WTC11 (cell line): ENCODE results near the gene CAB39.

Experiments
- ATF1 ChIP-seq: sonication (generic); formaldehyde crosslinking; IDR thresholded peaks from 2 replicates; pipeline ENCODE4 v1.8.1; 2023; ENCODE audit warnings: mild to moderate bottlenecking, moderate library complexity, missing genetic modification reagents
- ETV6 ChIP-seq: sonication (generic); formaldehyde crosslinking; IDR thresholded peaks from 2 replicates; pipeline ENCODE4 v1.8.1; 2022; ENCODE audit warnings: mild to moderate bottlenecking, missing genetic modification reagents
- FOXJ3 ChIP-seq: sonication (generic); formaldehyde crosslinking; IDR thresholded peaks from 2 replicates; pipeline ENCODE4 v1.9.0; 2021; ENCODE audit warnings: missing genetic modification reagents, mild to moderate bottlenecking, borderline replicate concordance
- GABPB1 ChIP-seq: sonication (generic); formaldehyde crosslinking; IDR thresholded peaks from 2 replicates; pipeline ENCODE4 v1.8.1; 2023; ENCODE audit warnings: mild to moderate bottlenecking, missing genetic modification reagents
- NFE2L1 ChIP-seq: sonication (generic); formaldehyde crosslinking; IDR thresholded peaks from 2 replicates; pipeline ENCODE4 v1.8.1; 2023; ENCODE audit warnings: missing genetic modification reagents
- SMAD4 ChIP-seq: sonication (generic); formaldehyde crosslinking; IDR thresholded peaks from 2 replicates; pipeline ENCODE4 v1.8.0; 2022; ENCODE audit warnings: mild to moderate bottlenecking, missing genetic modification reagents
- TCF7 ChIP-seq: sonication (generic); formaldehyde crosslinking; IDR thresholded peaks from 2 replicates; pipeline ENCODE4 v1.8.0; 2022; ENCODE audit warnings: mild to moderate bottlenecking, low read depth, missing genetic modification reagents, moderate library complexity
- ZBTB21 ChIP-seq: sonication (generic); formaldehyde crosslinking; IDR thresholded peaks from 2 replicates; pipeline ENCODE4 v1.8.1; 2023; ENCODE audit warnings: mild to moderate bottlenecking, missing genetic modification reagents, borderline replicate concordance
- ZNF423 ChIP-seq: fragments of 250-450 bp; sonication (Bioruptor Pico); IDR thresholded peaks from 2 replicates; pipeline ENCODE4 v2.1.2; 2022; ENCODE audit warnings: mild to moderate bottlenecking, moderate library complexity
- TF ChIP-seq, protein P1 (sequence below): fragments of 200-600 bp; IDR thresholded peaks from 2 replicates; pipeline ENCODE4 v1.8.0; 2022; ENCODE audit warnings: antibody characterized with exemption
- TF ChIP-seq, protein P2 (sequence below): fragments of 250-450 bp; sonication (Bioruptor Pico); IDR thresholded peaks from 2 replicates; pipeline ENCODE4 v1.9.0; 2021; ENCODE audit warnings: moderate library complexity, mild to moderate bottlenecking, inconsistent platforms, borderline replicate concordance

DNA sequence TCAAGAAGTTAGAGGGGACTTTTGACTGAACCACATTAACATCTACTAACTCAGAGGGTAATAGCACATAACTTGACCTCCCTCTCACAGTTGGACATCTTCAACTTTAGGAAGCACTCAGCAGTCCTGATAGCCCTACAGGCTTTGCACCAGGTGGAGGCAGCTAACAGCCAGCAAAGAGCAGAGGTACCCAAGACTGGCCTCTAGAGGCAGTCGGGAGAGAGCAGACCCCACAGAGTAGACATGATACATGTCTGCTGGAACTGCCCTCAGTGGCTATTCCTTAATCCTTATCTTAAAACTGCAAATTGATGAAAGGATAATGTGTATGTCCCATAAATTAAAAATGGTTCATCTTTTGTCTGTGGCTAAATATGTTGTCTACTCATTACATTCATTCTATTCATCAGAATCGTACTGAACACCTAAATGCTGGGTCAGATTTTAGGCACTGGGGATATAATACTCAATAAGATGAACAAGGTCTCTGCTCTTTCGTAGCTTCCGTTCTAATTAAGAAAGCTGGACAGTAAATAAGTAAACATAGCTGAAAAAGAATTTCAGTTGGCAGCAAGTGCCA, 49.8 kb downstream of the CAB39 start:
- TF ChIP-seq ETV6 (no peak), GABPB1 (CRISPR knock-in tag) (no peak), ATF1 (CRISPR knock-in tag) (no peak), NFE2L1 (CRISPR knock-in tag) (no peak), SMAD4 (no peak), ZNF423 (no peak), ZBTB21 (no peak), FOXJ3 (CRISPR knock-in tag) (no peak), TCF7 (CRISPR knock-in tag) (no peak)
- TF ChIP-seq, protein P1, sequence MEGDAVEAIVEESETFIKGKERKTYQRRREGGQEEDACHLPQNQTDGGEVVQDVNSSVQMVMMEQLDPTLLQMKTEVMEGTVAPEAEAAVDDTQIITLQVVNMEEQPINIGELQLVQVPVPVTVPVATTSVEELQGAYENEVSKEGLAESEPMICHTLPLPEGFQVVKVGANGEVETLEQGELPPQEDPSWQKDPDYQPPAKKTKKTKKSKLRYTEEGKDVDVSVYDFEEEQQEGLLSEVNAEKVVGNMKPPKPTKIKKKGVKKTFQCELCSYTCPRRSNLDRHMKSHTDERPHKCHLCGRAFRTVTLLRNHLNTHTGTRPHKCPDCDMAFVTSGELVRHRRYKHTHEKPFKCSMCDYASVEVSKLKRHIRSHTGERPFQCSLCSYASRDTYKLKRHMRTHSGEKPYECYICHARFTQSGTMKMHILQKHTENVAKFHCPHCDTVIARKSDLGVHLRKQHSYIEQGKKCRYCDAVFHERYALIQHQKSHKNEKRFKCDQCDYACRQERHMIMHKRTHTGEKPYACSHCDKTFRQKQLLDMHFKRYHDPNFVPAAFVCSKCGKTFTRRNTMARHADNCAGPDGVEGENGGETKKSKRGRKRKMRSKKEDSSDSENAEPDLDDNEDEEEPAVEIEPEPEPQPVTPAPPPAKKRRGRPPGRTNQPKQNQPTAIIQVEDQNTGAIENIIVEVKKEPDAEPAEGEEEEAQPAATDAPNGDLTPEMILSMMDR, result no peak; the same call in 1 of the 2 replicates
- TF ChIP-seq, protein P2, sequence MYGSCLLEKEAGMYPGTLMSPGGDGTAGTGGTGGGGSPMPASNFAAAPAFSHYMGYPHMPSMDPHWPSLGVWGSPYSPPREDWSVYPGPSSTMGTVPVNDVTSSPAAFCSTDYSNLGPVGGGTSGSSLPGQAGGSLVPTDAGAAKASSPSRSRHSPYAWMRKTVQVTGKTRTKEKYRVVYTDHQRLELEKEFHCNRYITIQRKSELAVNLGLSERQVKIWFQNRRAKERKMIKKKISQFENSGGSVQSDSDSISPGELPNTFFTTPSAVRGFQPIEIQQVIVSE, result no peak
